Large intestine (tissue), 3 donors: Measurements from ENCODE around the gene NLRP9. TPM values are rescaled to one million over a fixed set of nuclear protein-coding genes. Genes with fewer than 3 reads are reported as not detected.
A peak's percentile ranks its signal among the peaks of the same experiment; 100 is the strongest.

Experiments
- DNase-seq, 2 donors: peaks; one replicate each; pipeline versions ENCODE4 v3.0.0 to v3.0.0-alpha.2; 2013
- H3K27ac ChIP-seq: one replicate; pipeline ENCODE4 v1.5.1; 2013; ENCODE audit warnings: low read length
- H3K27me3 ChIP-seq: 2 replicates; pipeline ENCODE4 v1.6.1; 2013; ENCODE audit warnings: low read length; ENCODE audit not compliant: control insufficient read depth, insufficient read depth
- H3K36me3 ChIP-seq: 2 replicates; pipeline ENCODE4 v1.6.1; 2013; ENCODE audit warnings: low read length; ENCODE audit not compliant: control insufficient read depth, insufficient read depth
- H3K4me1 ChIP-seq: one replicate; pipeline ENCODE4 v1.6.1; 2013; ENCODE audit warnings: low read length; ENCODE audit not compliant: control insufficient read depth, insufficient read depth
- H3K4me3 ChIP-seq: one replicate; pipeline ENCODE4 v1.5.1; 2013; ENCODE audit warnings: low read length
- H3K9me3 ChIP-seq: one replicate; pipeline ENCODE4 v1.6.1; 2013; ENCODE audit warnings: mild to moderate bottlenecking, low read depth, low read length, moderate library complexity; ENCODE audit not compliant: control insufficient read depth
- WGBS: methylation state at CpG from one replicate; pipeline ENCODE4 v1.1.5; 2013; ENCODE audit warnings: low lambda C conversion rate; ENCODE audit not compliant: insufficient coverage; 5-methylcytosine and 5-hydroxymethylcytosine counted together
- polyA plus RNA-seq: library from polyadenylated mRNA; unstranded; fragments of 120-200 nt; gene quantifications from one replicate; pipeline ENCODE4 v1.2.1, GENCODE V29; 2013

Gene NLRP9
- polyA plus RNA-seq, 1 donor: not detected

GRCh38 chr19:55694656-55695491 is 43.3 kb downstream of the NLRP9 start:
- Histone ChIP-seq H3K27ac (no peak overlapping the region), H3K4me1 (peaks cover 10% of the 10 kb centered on the region), H3K27me3 (no peaks in the 10 kb centered on the region), H3K36me3 (peaks cover 89% of the 10 kb centered on the region), H3K9me3 (peaks cover 4% of the 10 kb centered on the region), H3K4me3 (no peak overlapping the region)
- WGBS: no CpG with 5 or more reads among the region's 37 CpGs
- DNase-seq: no peak

- peak; percentile 48 to 76 for DNase-seq
- H3K9me3 ChIP-seq: peaks cover 4% of the 10 kb centered on the region
- no peak overlapping the region for H3K4me3 ChIP-seq
- H3K27me3 ChIP-seq: no peaks in the 10 kb centered on the region
- no CpG with 5 or more reads among the region's 15 CpGs for WGBS
- H3K4me1 ChIP-seq: peaks cover 16% of the 10 kb centered on the region
- H3K36me3 ChIP-seq: peaks cover 92% of the 10 kb centered on the region
- H3K27ac ChIP-seq: no peak overlapping the region
These were observed 44.0 kb downstream of the NLRP9 start for GRCh38 chr19:55694241-55694655.

GRCh38 chr19:55693336-55693974 is 44.7 kb downstream of the NLRP9 start:
- Histone ChIP-seq H3K27me3 (no peaks in the 10 kb centered on the region), H3K27ac (no peak overlapping the region)

GRCh38 chr19:55692681-55693081 is 45.5 kb downstream of the NLRP9 start:
- no peak for DNase-seq
- Histone ChIP-seq H3K4me1 (peaks cover 28% of the 10 kb centered on the region), H3K9me3 (peaks cover 4% of the 10 kb centered on the region), H3K27me3 (no peaks in the 10 kb centered on the region), H3K4me3 (no peak overlapping the region), H3K36me3 (peaks cover 88% of the 10 kb centered on the region), H3K27ac (no peak overlapping the region)
- no CpG with 5 or more reads among the region's 19 CpGs for WGBS

More at GRCh38 chr19:55693336-55693974, 44.7 kb downstream of the NLRP9 start:
- peaks cover 4% of the 10 kb centered on the region for H3K9me3 ChIP-seq
- H3K4me3 ChIP-seq: no peak overlapping the region
- 100% methylated on average over 1 of the region's 20 CpGs for WGBS
- DNase-seq: no peak
- H3K4me1 ChIP-seq: peaks cover 21% of the 10 kb centered on the region
- H3K36me3 ChIP-seq: peaks cover 93% of the 10 kb centered on the region

GRCh38 chr19:55691561-55692481 is 46.4 kb downstream of the NLRP9 start:
- WGBS: no CpG with 5 or more reads among the region's 31 CpGs
- Histone ChIP-seq H3K27ac (no peak overlapping the region), H3K27me3 (no peaks in the 10 kb centered on the region), H3K4me3 (no peak overlapping the region), H3K9me3 (peaks cover 4% of the 10 kb centered on the region), H3K4me1 (peaks cover 36% of the 10 kb centered on the region), H3K36me3 (peaks cover 80% of the 10 kb centered on the region)
- DNase-seq: no peak

- Histone ChIP-seq H3K4me3 (no peak overlapping the region), H3K9me3 (peaks cover 4% of the 10 kb centered on the region), H3K27ac (no peak overlapping the region), H3K4me1 (peaks cover 45% of the 10 kb centered on the region), H3K36me3 (peaks cover 79% of the 10 kb centered on the region), H3K27me3 (no peaks in the 10 kb centered on the region)
- WGBS: 100% methylated on average over 1 of the region's 31 CpGs
- no peak for DNase-seq
These were observed 47.2 kb downstream of the NLRP9 start for GRCh38 chr19:55690769-55691545.

- peaks cover 52% of the 10 kb centered on the region for H3K4me1 ChIP-seq
- H3K36me3 ChIP-seq: peaks cover 79% of the 10 kb centered on the region
- peaks cover 4% of the 10 kb centered on the region for H3K9me3 ChIP-seq
- no peak for DNase-seq
- no CpG with 5 or more reads among the region's 25 CpGs for WGBS
- no peak overlapping the region for H3K4me3 ChIP-seq
- H3K27ac ChIP-seq: no peak overlapping the region
- H3K27me3 ChIP-seq: no peaks in the 10 kb centered on the region
These were observed 48.0 kb downstream of the NLRP9 start for GRCh38 chr19:55690109-55690768.

- peaks cover 59% of the 10 kb centered on the region for H3K4me1 ChIP-seq
- H3K27ac ChIP-seq: peak overlapping the region; percentile 95
- no peaks in the 10 kb centered on the region for H3K27me3 ChIP-seq
- peaks cover 77% of the 10 kb centered on the region for H3K36me3 ChIP-seq
- no peak for DNase-seq
- peaks cover 4% of the 10 kb centered on the region for H3K9me3 ChIP-seq
- no CpG with 5 or more reads among the region's 35 CpGs for WGBS
- no peak overlapping the region for H3K4me3 ChIP-seq
These were observed 48.6 kb downstream of the NLRP9 start for GRCh38 chr19:55689411-55690108.
